Endodermal cell (in vitro differentiated cells): ENCODE measurements around the gene POU2F3. TPM values are rescaled to one million over a fixed set of nuclear protein-coding genes. Genes with fewer than 3 reads are reported as not detected.
A peak's percentile ranks its signal among the peaks of the same experiment; 100 is the strongest.

Experiments
- DNase-seq: peaks from one replicate; pipeline ENCODE4 v3.0.0-alpha.2; 2017
- H3K27ac ChIP-seq: 2 replicates; pipeline ENCODE4 v1.5.1; 2013; ENCODE audit warnings: mild to moderate bottlenecking, low read depth, low read length, moderate library complexity
- H3K27me3 ChIP-seq: 2 replicates; pipeline ENCODE4 v1.6.1; 2013; ENCODE audit warnings: mild to moderate bottlenecking, low read length, moderate library complexity; ENCODE audit not compliant: insufficient read depth, control insufficient read depth, poor library complexity, severe bottlenecking
- H3K36me3 ChIP-seq: 2 replicates; pipeline ENCODE4 v1.7.0; 2013; ENCODE audit warnings: mild to moderate bottlenecking, low read length, moderate library complexity; ENCODE audit not compliant: control insufficient read depth, insufficient read depth
- H3K4me1 ChIP-seq: one replicate; pipeline ENCODE4 v1.7.0; 2013; ENCODE audit warnings: low read length; ENCODE audit not compliant: control insufficient read depth, insufficient read depth
- H3K4me3 ChIP-seq: 2 replicates; pipeline ENCODE4 v1.5.1; 2013; ENCODE audit warnings: mild to moderate bottlenecking, low read length, moderate library complexity
- H3K9ac ChIP-seq: 2 replicates; pipeline ENCODE4 v1.6.1; 2013; ENCODE audit warnings: mild to moderate bottlenecking, low read length, moderate library complexity; ENCODE audit not compliant: poor library complexity, severe bottlenecking; ENCODE audit errors: extremely low read depth
- H3K9me3 ChIP-seq: 2 replicates; pipeline ENCODE4 v1.6.1; 2013; ENCODE audit warnings: mild to moderate bottlenecking, low read length, moderate library complexity; ENCODE audit not compliant: control insufficient read depth
- H3K27ac Mint-ChIP-seq: 2 replicates; pipeline ENCODE4 v1.8.0; 2020; ENCODE audit warnings: mixed read lengths
- H3K27me3 Mint-ChIP-seq: 2 replicates; pipeline ENCODE4 v1.8.0; 2021; ENCODE audit warnings: mild to moderate bottlenecking, mixed read lengths; ENCODE audit not compliant: insufficient read depth
- H3K36me3 Mint-ChIP-seq: 2 replicates; pipeline ENCODE4 v1.8.0; 2020; ENCODE audit warnings: low read depth, mixed read lengths
- H3K4me1 Mint-ChIP-seq: 2 replicates; pipeline ENCODE4 v1.8.0; 2020; ENCODE audit warnings: mixed read lengths
- H3K4me3 Mint-ChIP-seq: 2 replicates; pipeline ENCODE4 v1.8.0; 2020; ENCODE audit warnings: mild to moderate bottlenecking, moderate library complexity, mixed read lengths
- H3K9me3 Mint-ChIP-seq: 2 replicates; pipeline ENCODE4 v1.8.0; 2020; ENCODE audit warnings: mild to moderate bottlenecking, mixed read lengths
- CTCF ChIP-seq: fragments of 200-600 bp; sonication (generic); conservative IDR thresholded peaks from 2 replicates; pipeline ENCODE4 v1.5.0; 2021; ENCODE audit warnings: antibody characterized with exemption, mild to moderate bottlenecking
- WGBS, 2 experiments: methylation state at CpG; one replicate each; pipeline versions ENCODE4 v1.1.5 to v1.1.7; 2013; ENCODE audit warnings: missing lambda C conversion rate in 2 of 2, mixed read lengths in 1 of 2; ENCODE audit not compliant: insufficient coverage in 1 of 2, insufficient read length in 1 of 2; 5-methylcytosine and 5-hydroxymethylcytosine counted together
- total RNA-seq, 2 donors: library from RNA; stranded (reverse); fragmentation: NEBNext Ultra II Directional in 1 of 2; extraction: Animal tissue kit (Norgen Biotek cat#: 25700) in 1 of 2; gene quantifications; 2 replicates in 1 of 2; 3 replicates in 1 of 2; pipeline ENCODE4 v1.2.1, GENCODE V29; 2021

The POU2F3 gene
- total RNA-seq, 2 donors from 2014 or later: 0.46 TPM; not detected in 1

GRCh38 chr11:120217941-120218694 lies 21.8 kb upstream of the POU2F3 start:
- no peaks in the 10 kb centered on the region for H3K36me3 Mint-ChIP-seq
- Histone ChIP-seq H3K9me3 (no peaks in the 10 kb centered on the region), H3K4me3 (no peak overlapping the region), H3K4me1 (no peaks in the 10 kb centered on the region), H3K27ac (no peak overlapping the region), H3K36me3 (no peaks in the 10 kb centered on the region), H3K9ac (no peak overlapping the region), H3K27me3 (peaks cover 60% of the 10 kb centered on the region)
- peaks cover 81% of the 10 kb centered on the region for H3K27me3 Mint-ChIP-seq
- no peak for DNase-seq
- no peak overlapping the region for H3K4me3 Mint-ChIP-seq
- no peak overlapping the region for H3K27ac Mint-ChIP-seq
- H3K4me1 Mint-ChIP-seq: peaks cover 32% of the 10 kb centered on the region
- no peak for TF ChIP-seq CTCF
- 69 to 71% methylated on average over 8 to 12 of the region's 12 CpGs for WGBS, 2 experiments
- H3K9me3 Mint-ChIP-seq: no peaks in the 10 kb centered on the region

GRCh38 chr11:120218695-120219033 lies 21.3 kb upstream of the POU2F3 start:
- no peak for DNase-seq
- H3K27ac Mint-ChIP-seq: no peak overlapping the region
- peaks cover 80% of the 10 kb centered on the region for H3K27me3 Mint-ChIP-seq
- H3K9me3 ChIP-seq: no peaks in the 10 kb centered on the region
- H3K27ac ChIP-seq: no peak overlapping the region
- no peak for TF ChIP-seq CTCF
- no peak overlapping the region for H3K4me3 Mint-ChIP-seq
- no peak overlapping the region for H3K9ac ChIP-seq
- peaks cover 30% of the 10 kb centered on the region for H3K4me1 Mint-ChIP-seq
- H3K36me3 ChIP-seq: no peaks in the 10 kb centered on the region
- no peaks in the 10 kb centered on the region for H3K9me3 Mint-ChIP-seq
- no peaks in the 10 kb centered on the region for H3K4me1 ChIP-seq
- WGBS, 2 experiments: 89 to 95% methylated on average over 5 to 10 of the region's 10 CpGs
- H3K4me3 ChIP-seq: no peak overlapping the region
- peaks cover 57% of the 10 kb centered on the region for H3K27me3 ChIP-seq
- no peaks in the 10 kb centered on the region for H3K36me3 Mint-ChIP-seq

GRCh38 chr11:120219232-120219937 lies 20.6 kb upstream of the POU2F3 start:
- peak; percentile 49 for DNase-seq
- Mint-ChIP-seq H3K4me1 (peaks cover 30% of the 10 kb centered on the region), H3K27me3 (peaks cover 76% of the 10 kb centered on the region), H3K36me3 (no peaks in the 10 kb centered on the region), H3K4me3 (no peak overlapping the region), H3K9me3 (no peaks in the 10 kb centered on the region), H3K27ac (no peak overlapping the region)
- Histone ChIP-seq H3K36me3 (no peaks in the 10 kb centered on the region), H3K9ac (no peak overlapping the region), H3K27ac (no peak overlapping the region), H3K27me3 (peaks cover 56% of the 10 kb centered on the region), H3K4me3 (no peak overlapping the region), H3K9me3 (no peaks in the 10 kb centered on the region), H3K4me1 (no peaks in the 10 kb centered on the region)
- WGBS, 2 experiments: 89 to 92% methylated on average over 12 to 13 of the region's 13 CpGs
- TF ChIP-seq CTCF: no peak
